Measurements from ENCODE around the gene LRP5.
"Not testable (repeated sequence)": the region's sequence is repeated elsewhere in the genome, so short reads cannot be mapped to it uniquely, and the experiment has no call there.

LRP5 gene

DNA sequence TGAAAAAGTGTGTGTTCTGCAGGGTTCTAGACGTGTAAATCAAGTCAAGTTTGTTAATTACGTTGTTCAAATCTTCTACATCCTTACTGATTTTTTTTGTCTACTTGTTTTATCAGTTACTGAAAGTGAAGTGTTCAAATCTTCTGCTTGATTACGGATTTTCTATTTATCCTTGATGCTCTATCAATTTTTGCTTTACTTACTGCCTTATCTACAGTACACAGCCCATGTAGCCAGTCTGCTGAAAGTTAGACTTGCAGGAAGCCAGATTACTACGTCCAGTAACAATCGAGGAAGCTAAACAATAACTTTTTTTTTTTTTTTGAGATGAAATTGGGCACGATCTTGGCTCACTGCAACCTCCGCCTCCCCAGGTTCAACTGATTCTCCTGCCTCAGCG is 25.0 kb upstream of the LRP5 start:
- Histone ChIP-seq H3K9ac (ENCODE audit: low read length) (no peak overlapping the region), H3K4me1 (ENCODE audit: control insufficient read depth, insufficient read depth, low read length) (peaks cover 2% of the 10 kb centered on the region), H3K36me3 (ENCODE audit: control insufficient read depth, insufficient read depth, low read length, severe bottlenecking) (no peaks in the 10 kb centered on the region), H3K27me3 (replicated peaks; ENCODE audit: control insufficient read depth, insufficient read depth, low read length) (peaks cover 7% of the 10 kb centered on the region), H3K4me3 (ENCODE audit: low read length) (no peak overlapping the region), H3K9me3 (ENCODE audit: control insufficient read depth, low read length) (peaks cover 7% of the 10 kb centered on the region)
- no peak for DNase-seq (ENCODE audit: low read depth)

DNA sequence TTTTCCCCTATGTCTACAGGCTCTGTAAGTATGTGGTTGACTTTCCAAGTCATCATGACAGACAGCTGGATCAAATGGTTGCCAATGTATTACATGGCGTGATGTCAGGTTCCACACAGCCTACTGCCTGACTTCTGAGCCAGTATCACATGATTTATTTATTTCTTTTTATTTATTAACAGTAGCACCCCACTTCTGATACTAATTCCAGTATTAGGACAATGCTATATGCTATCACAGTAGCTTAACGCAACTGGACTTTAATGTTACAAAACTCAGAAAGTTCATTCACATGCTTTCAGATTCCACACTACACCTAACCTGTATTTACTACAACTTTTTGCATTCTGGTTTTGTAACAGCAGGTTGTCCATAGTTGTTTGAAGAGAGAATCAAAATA is 22.9 kb upstream of the LRP5 start:
- Histone ChIP-seq H3K4me3 (ENCODE audit: low read length) (no peak overlapping the region), H3K4me1 (ENCODE audit: control insufficient read depth, insufficient read depth, low read length) (no peaks in the 10 kb centered on the region), H3K9ac (ENCODE audit: low read length) (no peak overlapping the region), H3K36me3 (ENCODE audit: control insufficient read depth, insufficient read depth, low read length, severe bottlenecking) (no peaks in the 10 kb centered on the region), H3K27me3 (replicated peaks; ENCODE audit: control insufficient read depth, insufficient read depth, low read length) (no peaks in the 10 kb centered on the region), H3K9me3 (ENCODE audit: control insufficient read depth, low read length) (peaks cover 7% of the 10 kb centered on the region)
- no peak for DNase-seq (ENCODE audit: low read depth)

DNA sequence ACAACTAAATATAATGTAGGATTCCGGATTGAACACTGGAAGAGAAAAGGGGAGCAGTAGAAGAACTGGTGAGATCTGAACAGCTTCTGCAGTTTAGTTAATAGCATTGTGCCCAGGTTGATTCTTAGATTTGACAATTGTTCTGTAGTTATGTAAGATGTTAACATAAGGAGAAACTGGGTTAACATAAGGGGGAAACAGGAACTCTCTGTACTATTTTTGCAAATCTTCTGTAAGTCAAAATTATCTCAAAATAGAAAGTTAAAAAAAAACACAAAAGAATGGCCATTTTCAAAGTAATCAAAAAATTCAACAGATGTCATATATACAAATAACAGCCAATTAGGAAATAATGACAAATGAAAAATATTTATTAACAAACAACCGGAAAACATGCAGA is 18.7 kb upstream of the LRP5 start:
- H3K36me3 ChIP-seq (ENCODE audit: control insufficient read depth, insufficient read depth, low read length, severe bottlenecking): no peaks in the 10 kb centered on the region
- no peak for DNase-seq (ENCODE audit: low read depth)
- H3K9me3 ChIP-seq (ENCODE audit: control insufficient read depth, low read length): peaks cover 7% of the 10 kb centered on the region
- H3K4me3 ChIP-seq (ENCODE audit: low read length): no peak overlapping the region
- peaks cover 3% of the 10 kb centered on the region for H3K4me1 ChIP-seq (ENCODE audit: control insufficient read depth, insufficient read depth, low read length)
- no peak overlapping the region for H3K9ac ChIP-seq (ENCODE audit: low read length)
- peaks cover 6% of the 10 kb centered on the region for H3K27me3 ChIP-seq (replicated peaks; ENCODE audit: control insufficient read depth, insufficient read depth, low read length)

DNA sequence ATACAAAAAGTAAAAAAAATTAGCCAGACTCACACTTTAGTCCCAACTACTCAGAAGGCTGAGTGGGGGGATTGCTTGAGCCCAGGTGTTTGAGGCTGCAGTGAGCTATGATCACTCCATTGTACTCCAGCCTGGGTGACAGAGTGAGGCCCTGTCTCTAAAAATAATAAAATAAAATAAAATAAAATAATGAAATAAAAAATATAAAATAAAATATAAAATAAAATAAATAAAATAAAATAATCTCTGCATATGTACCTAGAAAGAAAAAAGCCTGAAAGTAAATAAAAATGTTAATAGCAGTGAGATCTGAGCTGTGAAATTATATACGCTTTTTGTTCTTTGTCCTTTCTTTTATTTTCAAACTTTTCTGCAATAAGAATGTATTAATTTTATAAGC is 17.1 kb upstream of the LRP5 start:
- Histone ChIP-seq H3K9ac (ENCODE audit: low read length) (no peak overlapping the region), H3K27me3 (replicated peaks; ENCODE audit: control insufficient read depth, insufficient read depth, low read length) (peaks cover 6% of the 10 kb centered on the region), H3K4me1 (ENCODE audit: control insufficient read depth, insufficient read depth, low read length) (peaks cover 3% of the 10 kb centered on the region), H3K36me3 (ENCODE audit: control insufficient read depth, insufficient read depth, low read length, severe bottlenecking) (no peaks in the 10 kb centered on the region), H3K9me3 (ENCODE audit: control insufficient read depth, low read length) (no peaks in the 10 kb centered on the region), H3K4me3 (ENCODE audit: low read length) (no peak overlapping the region)
- DNase-seq (ENCODE audit: low read depth): no peak

DNA sequence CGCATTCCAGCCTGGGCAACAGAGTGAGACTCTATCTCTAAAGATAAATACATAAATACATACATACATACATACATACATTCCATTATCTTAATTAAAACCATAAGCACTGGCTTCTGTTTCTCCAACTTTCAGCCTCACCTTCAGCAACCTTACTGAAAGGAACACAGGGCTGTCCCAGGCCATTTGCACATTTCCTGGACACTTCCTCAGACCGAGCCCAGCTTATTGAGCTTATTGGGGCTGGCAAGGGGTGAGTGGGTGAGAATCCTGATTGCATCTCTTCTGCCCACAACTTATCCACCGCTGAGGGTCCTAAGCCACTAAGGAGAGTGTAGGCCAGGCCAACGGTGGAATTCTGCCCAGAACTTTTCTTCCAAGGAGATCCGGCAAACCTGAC is 16.5 kb upstream of the LRP5 start:
- DNase-seq (ENCODE audit: low read depth): no peak
- Histone ChIP-seq H3K4me1 (ENCODE audit: control insufficient read depth, insufficient read depth, low read length) (peaks cover 3% of the 10 kb centered on the region), H3K27me3 (replicated peaks; ENCODE audit: control insufficient read depth, insufficient read depth, low read length) (peaks cover 6% of the 10 kb centered on the region), H3K4me3 (ENCODE audit: low read length) (no peak overlapping the region), H3K9ac (ENCODE audit: low read length) (no peak overlapping the region), H3K36me3 (ENCODE audit: control insufficient read depth, insufficient read depth, low read length, severe bottlenecking) (no peaks in the 10 kb centered on the region), H3K9me3 (ENCODE audit: control insufficient read depth, low read length) (no peaks in the 10 kb centered on the region)

DNA sequence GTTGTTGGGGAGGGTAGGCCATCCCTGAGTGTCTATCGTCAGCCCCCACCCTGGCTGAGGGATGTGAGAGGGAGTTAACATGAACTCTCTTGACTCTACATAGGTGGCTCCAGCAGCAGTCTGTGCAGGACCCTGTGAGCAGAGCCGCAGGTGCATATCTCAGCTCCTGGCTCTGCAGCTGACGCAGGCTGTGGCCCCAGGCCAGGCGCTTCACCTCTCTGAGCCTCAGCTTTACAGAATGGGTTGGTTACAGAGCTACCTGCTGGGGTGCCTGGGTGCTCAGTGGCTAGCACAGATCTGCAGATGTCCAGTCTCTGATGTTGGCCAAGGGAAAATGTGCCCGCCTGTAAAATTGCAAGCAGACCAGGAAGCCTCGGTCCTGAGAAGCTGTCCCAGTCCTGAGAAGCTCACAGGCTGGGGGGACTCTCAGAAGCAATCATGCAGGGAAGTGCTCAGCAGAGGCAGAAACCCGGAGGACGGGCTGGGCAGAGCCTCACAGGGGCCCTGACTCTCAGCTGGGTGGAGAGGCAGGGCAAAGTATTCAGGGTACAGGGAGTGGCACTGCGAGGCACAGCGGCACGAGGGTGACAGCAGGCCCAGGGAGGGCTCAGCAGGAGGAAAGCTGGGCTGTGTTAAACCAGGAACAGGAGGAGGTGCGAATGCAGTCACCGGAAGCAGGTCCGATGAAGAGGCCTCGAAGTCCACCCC is 15.9 kb upstream of the LRP5 start:
- H3K9me3 ChIP-seq (ENCODE audit: control insufficient read depth, low read length): no peaks in the 10 kb centered on the region
- H3K9ac ChIP-seq (ENCODE audit: low read length): no peak overlapping the region
- H3K36me3 ChIP-seq (ENCODE audit: control insufficient read depth, insufficient read depth, low read length, severe bottlenecking): no peaks in the 10 kb centered on the region
- no peak for DNase-seq (ENCODE audit: low read depth)
- H3K4me3 ChIP-seq (ENCODE audit: low read length): no peak overlapping the region
- H3K4me1 ChIP-seq (ENCODE audit: control insufficient read depth, insufficient read depth, low read length): peaks cover 3% of the 10 kb centered on the region
- H3K27me3 ChIP-seq (replicated peaks; ENCODE audit: control insufficient read depth, insufficient read depth, low read length): peaks cover 6% of the 10 kb centered on the region

DNA sequence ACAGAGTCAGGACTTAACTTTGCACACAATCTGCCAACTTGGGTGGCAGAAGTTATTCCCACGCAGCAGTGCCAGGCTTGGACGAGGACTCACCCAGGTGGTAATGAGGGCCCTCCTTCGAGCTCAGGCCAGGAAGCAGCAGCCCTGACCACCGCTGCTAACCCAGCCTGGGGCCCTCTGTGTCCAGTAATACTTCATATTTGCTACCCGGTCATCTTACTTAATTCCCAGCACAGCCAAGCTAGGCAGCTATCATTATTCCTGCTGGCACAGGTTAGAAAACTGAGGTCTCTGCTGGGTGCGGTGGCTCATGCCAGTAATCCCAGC is 15.4 kb upstream of the LRP5 start:
- Histone ChIP-seq H3K36me3 (ENCODE audit: control insufficient read depth, insufficient read depth, low read length, severe bottlenecking) (no peaks in the 10 kb centered on the region), H3K4me1 (ENCODE audit: control insufficient read depth, insufficient read depth, low read length) (peaks cover 3% of the 10 kb centered on the region), H3K9ac (ENCODE audit: low read length) (no peak overlapping the region), H3K27me3 (replicated peaks; ENCODE audit: control insufficient read depth, insufficient read depth, low read length) (peaks cover 6% of the 10 kb centered on the region), H3K9me3 (ENCODE audit: control insufficient read depth, low read length) (no peaks in the 10 kb centered on the region), H3K4me3 (ENCODE audit: low read length) (no peak overlapping the region)
- DNase-seq (ENCODE audit: low read depth): no peak

DNA sequence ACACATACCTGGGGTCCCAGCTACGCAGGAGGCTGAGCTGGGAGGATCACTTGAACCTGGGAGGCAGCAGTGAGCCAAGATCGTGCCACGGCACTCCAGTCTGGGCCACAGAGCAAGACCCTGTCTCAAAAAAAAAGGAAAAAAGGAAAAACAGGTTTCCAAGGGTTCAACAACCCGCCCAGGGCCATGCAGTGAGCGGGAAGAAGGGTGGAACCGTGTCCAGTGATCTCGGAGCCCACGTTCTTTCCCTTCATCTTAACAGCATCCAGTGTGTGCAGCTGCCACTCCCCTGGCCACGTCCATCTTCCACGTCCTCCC is 14.9 kb upstream of the LRP5 start:
- no peak for DNase-seq (ENCODE audit: low read depth)
- Histone ChIP-seq H3K27me3 (replicated peaks; ENCODE audit: control insufficient read depth, insufficient read depth, low read length) (peaks cover 6% of the 10 kb centered on the region), H3K4me1 (ENCODE audit: control insufficient read depth, insufficient read depth, low read length) (peaks cover 3% of the 10 kb centered on the region), H3K9me3 (ENCODE audit: control insufficient read depth, low read length) (no peaks in the 10 kb centered on the region), H3K4me3 (ENCODE audit: low read length) (no peak overlapping the region), H3K9ac (ENCODE audit: low read length) (no peak overlapping the region), H3K36me3 (ENCODE audit: control insufficient read depth, insufficient read depth, low read length, severe bottlenecking) (no peaks in the 10 kb centered on the region)

DNA sequence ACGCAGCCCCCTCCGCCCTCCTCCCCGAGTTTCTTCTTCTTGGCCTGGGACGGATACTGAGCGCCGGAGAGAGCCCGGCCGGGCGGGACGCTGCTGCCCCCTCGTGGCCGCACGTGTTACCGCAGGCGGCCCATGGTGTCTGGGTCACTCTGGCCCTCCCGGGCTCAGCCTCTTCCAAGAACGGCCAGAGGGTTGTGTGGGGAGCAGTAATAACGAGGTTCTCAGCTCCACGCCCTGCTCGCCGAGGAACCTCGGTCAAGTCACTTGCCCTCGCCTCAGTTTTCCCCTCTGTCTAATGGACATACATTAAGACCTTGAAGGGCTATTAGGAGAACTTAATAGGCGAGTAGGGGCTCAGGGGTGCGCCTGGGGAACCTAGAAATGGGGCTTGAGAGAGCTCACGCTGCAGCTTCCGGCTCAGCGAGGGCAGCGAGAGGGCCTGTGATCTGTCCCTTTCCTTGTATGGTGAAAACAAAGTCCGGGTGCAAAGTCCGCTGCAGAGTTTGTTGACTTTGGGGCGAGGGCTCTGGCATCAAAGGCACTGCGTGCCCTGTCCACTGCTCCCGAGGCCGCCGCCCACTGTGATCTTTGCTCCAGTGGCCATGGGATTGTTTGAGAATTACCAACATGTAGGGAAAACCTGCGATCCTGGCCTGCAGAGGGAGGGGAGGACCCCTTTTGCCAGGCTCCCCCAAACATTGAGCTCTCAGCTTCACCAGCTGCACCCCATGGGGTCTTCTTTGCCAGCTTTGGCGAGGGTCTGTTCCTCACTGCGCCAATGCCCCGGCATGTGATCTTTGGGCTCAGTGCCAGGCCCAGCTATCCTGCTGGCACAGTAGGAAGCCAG is 14.4 kb upstream of the LRP5 start:
- Histone ChIP-seq H3K36me3 (ENCODE audit: control insufficient read depth, insufficient read depth, low read length, severe bottlenecking) (no peaks in the 10 kb centered on the region), H3K4me1 (ENCODE audit: control insufficient read depth, insufficient read depth, low read length) (peaks cover 4% of the 10 kb centered on the region), H3K9me3 (ENCODE audit: control insufficient read depth, low read length) (no peaks in the 10 kb centered on the region), H3K27me3 (replicated peaks; ENCODE audit: control insufficient read depth, insufficient read depth, low read length) (peaks cover 6% of the 10 kb centered on the region), H3K9ac (ENCODE audit: low read length) (no peak overlapping the region), H3K4me3 (ENCODE audit: low read length) (no peak overlapping the region)
- DNase-seq (ENCODE audit: low read depth): peak; percentile 87

DNA sequence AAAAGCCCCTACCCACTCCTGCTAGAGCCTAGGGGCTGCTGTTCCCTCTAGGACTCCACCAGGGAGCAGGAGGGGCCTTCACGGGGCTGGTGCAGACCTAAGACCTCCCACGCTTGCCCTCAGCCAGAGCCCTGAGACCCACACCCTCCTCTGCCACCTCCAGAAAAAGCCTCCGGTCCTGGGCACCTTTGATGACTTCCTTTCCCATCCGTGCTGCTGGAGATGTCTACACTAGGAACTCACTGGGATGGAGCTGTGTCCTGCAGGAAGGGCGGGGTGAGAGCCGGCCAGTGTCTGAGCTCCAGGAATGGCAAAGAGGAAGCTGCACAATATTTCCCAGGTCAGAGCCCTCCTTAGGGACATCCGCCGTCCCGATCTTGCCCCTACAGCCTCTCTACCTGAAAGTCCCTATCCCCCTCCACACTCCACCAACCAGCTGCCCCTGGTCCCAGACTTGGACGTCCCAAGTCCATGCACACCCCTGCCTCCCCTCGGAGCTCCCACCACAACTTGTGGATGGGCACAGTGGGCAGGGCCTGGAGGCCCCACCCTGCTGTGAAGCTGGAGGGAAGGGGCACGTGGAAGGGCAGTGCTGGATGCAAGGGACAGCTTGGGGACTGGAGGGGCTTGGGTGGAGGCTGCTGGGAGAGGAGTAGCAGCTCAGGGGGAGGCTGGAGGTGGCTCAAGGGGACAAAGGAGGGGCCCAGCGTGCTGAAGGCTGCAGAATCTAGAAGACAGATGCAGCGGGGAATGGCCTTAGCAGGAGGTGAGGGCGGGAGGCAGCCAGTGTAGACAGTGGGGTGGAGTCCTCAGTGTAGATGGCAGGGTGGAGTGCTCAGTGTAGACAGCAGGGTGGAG is 13.5 kb upstream of the LRP5 start:
- Histone ChIP-seq H3K9me3 (ENCODE audit: control insufficient read depth, low read length) (no peaks in the 10 kb centered on the region), H3K4me3 (ENCODE audit: low read length) (no peak overlapping the region), H3K4me1 (ENCODE audit: control insufficient read depth, insufficient read depth, low read length) (peaks cover 8% of the 10 kb centered on the region), H3K36me3 (ENCODE audit: control insufficient read depth, insufficient read depth, low read length, severe bottlenecking) (no peaks in the 10 kb centered on the region), H3K9ac (ENCODE audit: low read length) (no peak overlapping the region), H3K27me3 (replicated peaks; ENCODE audit: control insufficient read depth, insufficient read depth, low read length) (peaks cover 6% of the 10 kb centered on the region)
- DNase-seq (ENCODE audit: low read depth): no peak

DNA sequence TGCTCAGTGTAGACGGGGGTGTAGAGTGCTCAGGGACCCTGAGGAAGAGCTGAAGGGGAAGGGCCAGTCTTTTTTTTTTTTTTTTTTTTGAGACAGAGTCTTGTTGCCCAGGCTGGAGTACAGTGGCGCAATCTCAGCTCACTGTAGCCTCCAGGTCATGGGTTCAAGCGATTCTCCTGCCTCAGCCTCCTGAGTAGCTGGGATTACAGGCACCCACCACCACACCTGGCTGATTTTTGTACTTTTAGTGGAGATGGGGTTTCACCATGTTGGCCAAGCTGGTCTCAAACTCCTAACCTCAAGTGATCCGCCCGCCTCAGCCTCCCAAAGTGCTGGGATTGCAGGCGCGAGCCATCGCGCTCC is 12.9 kb upstream of the LRP5 start:
- not testable (repeated sequence) for H3K9ac ChIP-seq (ENCODE audit: low read length); H3K9me3 ChIP-seq (ENCODE audit: control insufficient read depth, low read length); H3K4me3 ChIP-seq (ENCODE audit: low read length); H3K36me3 ChIP-seq (ENCODE audit: control insufficient read depth, insufficient read depth, low read length, severe bottlenecking); H3K4me1 ChIP-seq (ENCODE audit: control insufficient read depth, insufficient read depth, low read length); DNase-seq (ENCODE audit: low read depth); H3K27me3 ChIP-seq (replicated peaks; ENCODE audit: control insufficient read depth, insufficient read depth, low read length)

Measured in adipocyte (in vitro differentiated cells).